Measurements from ENCODE around the gene HPGD.
"Not testable (repeated sequence)": the region's sequence is repeated elsewhere in the genome, so short reads cannot be mapped to it uniquely, and the experiment has no call there.

HPGD gene

GRCh38 chr4:174526731-174527130, 4.4 kb upstream of the HPGD start:
- no peak for DNase-seq (ENCODE audit: low read depth in 2 of 2)

GRCh38 chr4:174524242-174524641, 2.0 kb upstream of the HPGD start:
- DNase-seq (ENCODE audit: low read depth in 2 of 2), result no peak

- DNase-seq (ENCODE audit: low read depth in 2 of 2), result no peak
Observed at GRCh38 chr4:174523025-174523693, 871 bp upstream of the HPGD start.

GRCh38 chr4:174521800-174522182, 497 bp downstream of the HPGD start:
- DNase-seq (ENCODE audit: low read depth in 2 of 2), result no peak

- DNase-seq (ENCODE audit: low read depth in 2 of 2), result no peak
Observed at GRCh38 chr4:174520660-174521059, 1.6 kb downstream of the HPGD start.

GRCh38 chr4:174517502-174518445, 4.5 kb downstream of the HPGD start:
- DNase-seq (ENCODE audit: low read depth in 2 of 2), result no peak

GRCh38 chr4:174516794-174517193, 5.5 kb downstream of the HPGD start:
- no peak for DNase-seq (ENCODE audit: low read depth in 2 of 2)

GRCh38 chr4:174516345-174516744, 5.9 kb downstream of the HPGD start:
- no peak for DNase-seq (ENCODE audit: low read depth in 2 of 2)

GRCh38 chr4:174512745-174513144, 9.5 kb downstream of the HPGD start:
- DNase-seq (ENCODE audit: low read depth in 2 of 2), result no peak

GRCh38 chr4:174505892-174506291, 16.4 kb downstream of the HPGD start:
- DNase-seq (ENCODE audit: low read depth in 2 of 2), result no peak

- DNase-seq (ENCODE audit: low read depth in 2 of 2), result no peak
Observed at GRCh38 chr4:174505007-174505406, 17.3 kb downstream of the HPGD start.

GRCh38 chr4:174503079-174503715, 19.1 kb downstream of the HPGD start:
- DNase-seq (ENCODE audit: low read depth in 2 of 2), result no peak

GRCh38 chr4:174496631-174497432, 25.5 kb downstream of the HPGD start:
- DNase-seq (ENCODE audit: low read depth in 2 of 2), result no peak

- no peak for DNase-seq (ENCODE audit: low read depth in 2 of 2)
Observed at GRCh38 chr4:174495626-174496025, 26.7 kb downstream of the HPGD start.

- DNase-seq (ENCODE audit: low read depth in 2 of 2), result no peak
Observed at GRCh38 chr4:174494726-174495125, 27.6 kb downstream of the HPGD start.

GRCh38 chr4:174494146-174494545, 28.1 kb downstream of the HPGD start:
- no peak for DNase-seq (ENCODE audit: low read depth in 2 of 2)

- peak; percentile 10 to 11 for DNase-seq (ENCODE audit: low read depth in 2 of 2)
Observed at GRCh38 chr4:174490451-174490961, 31.8 kb downstream of the HPGD start.

- not testable (repeated sequence) for DNase-seq (ENCODE audit: low read depth in 2 of 2)
Observed at GRCh38 chr4:174488368-174488767, 33.9 kb downstream of the HPGD start.

- DNase-seq (ENCODE audit: low read depth in 2 of 2), result no peak
Observed at GRCh38 chr4:174485025-174485424, 37.3 kb downstream of the HPGD start.

GRCh38 chr4:174483792-174484191, 38.5 kb downstream of the HPGD start:
- no peak for DNase-seq (ENCODE audit: low read depth in 2 of 2)

- no peak for DNase-seq (ENCODE audit: low read depth in 2 of 2)
Observed at GRCh38 chr4:174479140-174479539, 43.1 kb downstream of the HPGD start.

- no peak for DNase-seq (ENCODE audit: low read depth in 2 of 2)
Observed at GRCh38 chr4:174475528-174475927, 46.8 kb downstream of the HPGD start.
